Stimulated activated CD4-positive, alpha-beta T cell treated with anti-CD3 and anti-CD28 coated beads, TNF-alpha, amount 100 ng/mL, for 1 hour (primary cell): Measurements from ENCODE around the gene WAC.
"Not testable (repeated sequence)": the region's sequence is repeated elsewhere in the genome, so short reads cannot be mapped to it uniquely, and the experiment has no call there.

Experiments used
- DNase-seq, 3 donors: peaks; one replicate each; pipeline ENCODE4 v3.0.0-alpha.2; 2020; ENCODE audit warnings: low read depth in 3 of 3, low spot score in 1 of 3

Gene WAC

GRCh38 chr10:28532337-28533185 is at the start of gene WAC:
TSS of gene WAC (plus strand) at chr10:28533118. CDS start at chr10:28533580, 462 bp downstream.
- peak; percentile 90 to 97 (median 93) for DNase-seq

GRCh38 chr10:28489206-28489605 is 43.7 kb upstream of the WAC start:
- DNase-seq, result no peak

- not testable (repeated sequence) for DNase-seq
Observed at GRCh38 chr10:28490256-28490865, 42.6 kb upstream of the WAC start.

GRCh38 chr10:28492116-28492920 is 40.6 kb upstream of the WAC start:
- DNase-seq, result no peak

- no peak for DNase-seq
Observed at GRCh38 chr10:28494420-28494819, 38.5 kb upstream of the WAC start.

GRCh38 chr10:28495084-28495483 is 37.8 kb upstream of the WAC start:
- no peak for DNase-seq

- no peak for DNase-seq
Observed at GRCh38 chr10:28496017-28496416, 36.9 kb upstream of the WAC start.

GRCh38 chr10:28496481-28496961 is 36.4 kb upstream of the WAC start:
- no peak for DNase-seq

- no peak for DNase-seq
Observed at GRCh38 chr10:28497313-28498126, 35.4 kb upstream of the WAC start.

GRCh38 chr10:28500203-28500602 is 32.7 kb upstream of the WAC start:
- DNase-seq, result not testable (repeated sequence)

GRCh38 chr10:28503114-28503513 is 29.8 kb upstream of the WAC start:
- no peak for DNase-seq

GRCh38 chr10:28505359-28505959 is 27.5 kb upstream of the WAC start:
- no peak for DNase-seq

- no peak for DNase-seq
Observed at GRCh38 chr10:28508304-28508925, 24.5 kb upstream of the WAC start.

GRCh38 chr10:28509286-28509685 is 23.6 kb upstream of the WAC start:
- DNase-seq, result no peak

- no peak for DNase-seq
Observed at GRCh38 chr10:28514648-28515047, 18.3 kb upstream of the WAC start.

- no peak for DNase-seq
Observed at GRCh38 chr10:28520346-28520745, 12.6 kb upstream of the WAC start.

- DNase-seq, result not testable (repeated sequence)
Observed at GRCh38 chr10:28520828-28521227, 12.1 kb upstream of the WAC start.

- not testable (repeated sequence) for DNase-seq
Observed at GRCh38 chr10:28521961-28522360, 11.0 kb upstream of the WAC start.

GRCh38 chr10:28523725-28524252 is 9.1 kb upstream of the WAC start:
- no peak for DNase-seq

GRCh38 chr10:28530751-28531150 is 2.2 kb upstream of the WAC start:
- no peak for DNase-seq
